HepG2 (cell line): ENCODE results near the gene PDE2A. TPM values are rescaled to one million over a fixed set of nuclear protein-coding genes. Genes with fewer than 3 reads are reported as not detected.

Experiments used
- ATAC-seq: fragments of 200-7000 bp; cut with Tn5 transposase; 3 replicates; pipeline ENCODE4 v1.9.1; 2020; ENCODE audit warnings: mild to moderate bottlenecking, moderate library complexity
- BruUV-seq: library from RNA; stranded (reverse); fragments of 400-500 nt; replicated peaks from 2 replicates; lab custom pipeline; 2021; lab: Mats Ljungman, UMichigan
- CTCF ChIA-PET: fragments of 300-600 bp; formaldehyde crosslinking; extraction: SDS; loops from one replicate; lab custom pipeline; 2021; ENCODE audit warnings: low total read pairs, inconsistent platforms, low intra/inter-chr PET ratio; lab: Yijun Ruan, JAX
- POLR2A ChIA-PET: fragments of 350-600 bp; sonication (Branson Sonifier 250); formaldehyde crosslinking; loops from one replicate; lab custom pipeline; 2020; ENCODE audit warnings: antibody characterized with exemption, inconsistent platforms; lab: Yijun Ruan, JAX
- DNase-seq: peaks from one replicate; pipeline ENCODE4 v3.0.0-alpha.2; 2015; ENCODE audit warnings: low spot score
- FAIRE-seq: peaks from 3 replicates; lab custom pipeline; 2011; peaks lifted over from hg19 to GRCh38; lab: Jason Lieb, UNC
- H2AFZ ChIP-seq: one replicate; pipeline ENCODE4 v1.6.1; 2011; ENCODE audit warnings: low read length, inconsistent platforms
- H3K27ac ChIP-seq: fragments of 300-600 bp; 3 replicates; pipeline ENCODE4 v1.8.0; 2011; ENCODE audit warnings: mixed run types, mild to moderate bottlenecking, mixed read lengths, low read length, inconsistent platforms; ENCODE audit not compliant: insufficient read depth; ENCODE audit errors: extremely low read length
- H3K27me3 ChIP-seq, 2 experiments: fragments of 200-600 bp in 1 of 2; 2 replicates in 1 of 2; 3 replicates in 1 of 2; pipeline versions ENCODE4 v1.6.0 to v1.8.0; 2011; ENCODE audit warnings: low read length in 2 of 2, mild to moderate bottlenecking in 2 of 2, moderate library complexity in 2 of 2, inconsistent platforms in 1 of 2; ENCODE audit not compliant: insufficient read depth in 2 of 2, control insufficient read depth in 1 of 2
- H3K36me3 ChIP-seq, 2 experiments: fragments of 200-600 bp in 1 of 2; replicated peaks in 1 of 2; 2 replicates in 1 of 2; 3 replicates in 1 of 2; pipeline versions ENCODE4 v1.5.1 to v1.8.0; 2011; ENCODE audit warnings: low read length in 2 of 2, inconsistent platforms in 1 of 2; ENCODE audit not compliant: insufficient read depth in 2 of 2, control insufficient read depth in 1 of 2
- H3K4me1 ChIP-seq: 2 replicates; pipeline ENCODE4 v1.5.1; 2012; ENCODE audit warnings: low read length, inconsistent platforms; ENCODE audit not compliant: insufficient read depth
- H3K4me2 ChIP-seq: 2 replicates; pipeline ENCODE4 v1.6.0; 2011; ENCODE audit warnings: low read depth, low read length, inconsistent platforms
- H3K4me3 ChIP-seq, 3 experiments: fragments of 200-600 bp in 1 of 3; sonication (generic), shearing (Covaris generic) in 1 of 3; replicated peaks in 1 of 3; 2 replicates each; pipeline ENCODE4 v1.5.1; 2011 to 2016; ENCODE audit warnings: low read length in 3 of 3, inconsistent platforms in 2 of 3, low read depth in 2 of 3, mild to moderate bottlenecking in 2 of 3, control low read depth in 1 of 3, mixed read lengths in 1 of 3; ENCODE audit not compliant: insufficient read depth in 1 of 3
- H3K79me2 ChIP-seq: one replicate; pipeline ENCODE4 v1.6.1; 2011; ENCODE audit warnings: low read length, inconsistent platforms; ENCODE audit not compliant: insufficient read depth
- H3K9ac ChIP-seq: 2 replicates; pipeline ENCODE4 v1.6.0; 2011; ENCODE audit warnings: mild to moderate bottlenecking, low read depth, low read length, inconsistent platforms; ENCODE audit not compliant: insufficient read depth
- H3K9me3 ChIP-seq: 2 replicates; pipeline ENCODE4 v1.5.1; 2012; ENCODE audit warnings: mild to moderate bottlenecking, low read length
- H4K20me1 ChIP-seq: 2 replicates; pipeline ENCODE4 v1.6.0; 2011; ENCODE audit warnings: inconsistent platforms, mild to moderate bottlenecking, low read length, moderate library complexity; ENCODE audit not compliant: insufficient read depth
- EEA1 ChIP-seq: sonication (generic); formaldehyde crosslinking; IDR thresholded peaks from 2 replicates; pipeline ENCODE4 v1.5.1; 2020; ENCODE audit warnings: mild to moderate bottlenecking, missing genetic modification reagents, borderline replicate concordance
- ELF4 ChIP-seq: sonication (generic); formaldehyde crosslinking; IDR thresholded peaks from 2 replicates; pipeline ENCODE4 v1.5.0; 2020; ENCODE audit warnings: missing genetic modification reagents, mild to moderate bottlenecking, moderate library complexity, borderline replicate concordance
- HNRNPK ChIP-seq: fragments of 200-400 bp; formaldehyde crosslinking; IDR thresholded peaks from 2 replicates; pipeline ENCODE4 v1.6.1; 2018; ENCODE audit warnings: low read length, low read depth, moderate library complexity, mild to moderate bottlenecking; ENCODE audit not compliant: poor library complexity, severe bottlenecking
- HOXA5 ChIP-seq: sonication (generic); formaldehyde crosslinking; IDR thresholded peaks from 2 replicates; pipeline ENCODE4 v1.4.0; 2020; ENCODE audit warnings: missing genetic modification reagents
- KDM1A ChIP-seq: IDR thresholded peaks from 2 replicates; pipeline ENCODE4 v1.6.1; 2016; ENCODE audit warnings: missing compliant biosample characterization
- KIAA2018 ChIP-seq: sonication (generic); formaldehyde crosslinking; IDR thresholded peaks from 2 replicates; pipeline ENCODE4 v1.5.0; 2020; ENCODE audit warnings: mild to moderate bottlenecking, missing genetic modification reagents, borderline replicate concordance
- NFIB ChIP-seq: sonication (generic); formaldehyde crosslinking; IDR thresholded peaks from 2 replicates; pipeline ENCODE4 v1.9.0; 2021; ENCODE audit warnings: missing genetic modification reagents, mild to moderate bottlenecking, borderline replicate concordance
- NFKBIZ ChIP-seq: IDR thresholded peaks from 2 replicates; pipeline ENCODE4 v1.6.1; 2018; ENCODE audit warnings: missing genetic modification reagents, missing compliant biosample characterization
- SOX6 ChIP-seq, 2 experiments: fragments of 450-650 bp in 1 of 2; sonication (generic) in 1 of 2; formaldehyde crosslinking in 1 of 2; IDR thresholded peaks; 2 replicates each; pipeline versions ENCODE4 v1.4.0 to v1.6.1; 2017 to 2020; ENCODE audit warnings: antibody characterized with exemption in 1 of 2, mild to moderate bottlenecking in 1 of 2, missing genetic modification reagents in 1 of 2
- YEATS4 ChIP-seq: sonication (generic); formaldehyde crosslinking; IDR thresholded peaks from 2 replicates; pipeline ENCODE4 v1.4.0; 2020; ENCODE audit warnings: missing genetic modification reagents, borderline replicate concordance
- ZBTB38 ChIP-seq: sonication (generic); formaldehyde crosslinking; IDR thresholded peaks from 2 replicates; pipeline ENCODE4 v1.5.1; 2020; ENCODE audit warnings: mild to moderate bottlenecking, missing genetic modification reagents
- ZNF572 ChIP-seq: sonication (generic); formaldehyde crosslinking; IDR thresholded peaks from 2 replicates; pipeline ENCODE4 v1.5.1; 2020; ENCODE audit warnings: mild to moderate bottlenecking, missing genetic modification reagents
- WGBS: methylation state at CpG from one replicate; pipeline ENCODE4 v1.1.6; 2017; ENCODE audit warnings: low lambda C conversion rate; 5-methylcytosine and 5-hydroxymethylcytosine counted together
- in situ Hi-C: cut with HindIII; loops from 2 replicates; pipeline ENCODE4 v1.10.0; 2017; ENCODE audit warnings: low pct_unique_long_range_greater_than_20kb; ENCODE audit not compliant: extremely low pct_ligation_motif_present
- intact Hi-C: fragments of 100-400 bp; cut with micrococcal nuclease; formaldehyde crosslinking; loops from one replicate; pipeline ENCODE4 v1.10.0; 2022; ENCODE audit not compliant: unreplicated experiment
- polyA plus RNA-seq, 8 experiments: library from polyadenylated mRNA; depleted of rRNA in 3 of 8; stranded (reverse) in 7 of 8; unstranded in 1 of 8; fragments of >200 nt; fragmentation: Illumina TruSeq in 4 of 8; extraction: Trizol in 4 of 8; gene quantifications; 2 replicates each; pipeline versions ENCODE4 v1.2.1 to v1.2.3, GENCODE V29; 2011 to 2016; ENCODE audit warnings: low read depth in 4 of 8, missing spikeins in 1 of 8, mixed read lengths in 1 of 8; ENCODE audit not compliant: insufficient read depth in 1 of 8
- total RNA-seq, 5 experiments: library from RNA; depleted of rRNA; stranded (reverse); fragments of >200 nt; fragmentation: Illumina TruSeq; extraction: Trizol; gene quantifications; 2 replicates each; pipeline ENCODE4 v1.2.3, GENCODE V29; 2016; ENCODE audit warnings: low read depth in 1 of 5

PDE2A gene
- total and polyA plus RNA-seq, 2 of the 13 experiments (the other 11 are each of a cell fraction or from before 2014, with no cell fraction given) = 3.1 TPM; not detected in 1

DNA sequence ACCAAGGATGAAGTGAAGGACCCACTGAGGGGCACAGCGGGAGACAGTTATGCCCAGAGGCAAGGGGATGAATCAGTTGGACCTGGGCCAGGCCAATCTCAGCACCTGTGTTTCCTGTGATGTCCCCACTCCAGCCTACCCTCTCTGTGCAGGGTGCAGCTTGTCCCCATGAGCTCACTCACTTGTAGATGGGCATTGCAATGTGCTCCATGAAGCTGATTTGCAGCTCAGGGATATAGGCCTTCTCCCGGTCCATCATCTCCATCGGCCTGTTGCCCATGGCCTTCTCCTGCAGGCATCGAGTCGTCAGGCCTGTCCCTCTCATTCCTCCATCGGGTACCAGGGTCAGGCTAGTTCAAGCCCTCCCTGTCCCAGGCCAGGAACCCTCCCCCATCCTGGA, 96.2 kb downstream of the PDE2A start:
- no TSS peak for BruUV-seq
- Histone ChIP-seq H3K27me3 (peaks cover 2 to 45% of the 10 kb centered on the region in 2 experiments; a peak in 3 of 5 replicates), H3K36me3 (no peaks in the 10 kb centered on the region)
- no peak for ATAC-seq
- DNase-seq = no peak
- no peak for FAIRE-seq
- no peak for TF ChIP-seq NFIB (CRISPR knock-in tag)
- TF ChIP-seq HNRNPK = no peak
- no peak for TF ChIP-seq ZNF572 (CRISPR knock-in tag)
- TF ChIP-seq KIAA2018 (CRISPR knock-in tag) = no peak
- TF ChIP-seq SOX6 (IDR thresholded peaks at IDR 0.05) = no peak
- no peak for TF ChIP-seq SOX6 (CRISPR knock-in tag; IDR thresholded peaks at IDR 0.05)
- TF ChIP-seq NFKBIZ (CRISPR knock-in tag) = no peak
- TF ChIP-seq YEATS4 (CRISPR knock-in tag) = no peak
- no peak for TF ChIP-seq KDM1A (CRISPR knock-in tag)
- TF ChIP-seq EEA1 (CRISPR knock-in tag) = no peak
- no peak for TF ChIP-seq HOXA5 (CRISPR knock-in tag)
- no peak for TF ChIP-seq ZBTB38 (CRISPR knock-in tag)
- no peak for TF ChIP-seq ELF4 (CRISPR knock-in tag)
- TF ChIP-seq, all 625 proteins: peak for 0
- H3K79me2 ChIP-seq = no peaks in the 10 kb centered on the region
- intact Hi-C loops (no loop called here), in situ Hi-C loops (loop anchor here (5.0 kb wide), 1 partner anchor 106 kb away; no protein-coding TSS in a partner anchor)
- CTCF ChIA-PET = no interaction called here
- POLR2A ChIA-PET = no interaction called here
- no peak overlapping the region for H3K9ac ChIP-seq
- no peak overlapping the region for H3K27ac ChIP-seq
- H4K20me1 ChIP-seq = no peaks in the 10 kb centered on the region
- H3K4me2 ChIP-seq = no peak overlapping the region
- WGBS = 17% methylated on average over 2 of the region's 6 CpGs
- H2AFZ ChIP-seq = no peak overlapping the region
- H3K4me1 ChIP-seq = peaks cover 11% of the 10 kb centered on the region; the same call in 1 of the 2 replicates
- H3K9me3 ChIP-seq = no peaks in the 10 kb centered on the region
- no peak overlapping the region for H3K4me3 ChIP-seq
